GM12878 (cell line): ENCODE results near the gene BAX. TPM values are rescaled to one million over a fixed set of nuclear protein-coding genes. Genes with fewer than 3 reads are reported as not detected.

Experiments
- ATAC-seq: fragments of 200-7000 bp; cut with Tn5 transposase; 3 replicates; pipeline ENCODE4 v1.9.1; 2020; ENCODE audit warnings: mild to moderate bottlenecking, moderate library complexity
- BruUV-seq: library from RNA; stranded (reverse); fragments of 400-500 nt; replicated peaks from 2 replicates; lab custom pipeline; 2021; lab: Mats Ljungman, UMichigan
- CTCF ChIA-PET: fragments of 300-600 bp; sonication (Branson Sonifier 250); formaldehyde crosslinking; extraction: SDS; loops from one replicate; lab custom pipeline; 2021; ENCODE audit warnings: inconsistent platforms; lab: Yijun Ruan, JAX
- POLR2A ChIA-PET: fragments of 350-600 bp; formaldehyde crosslinking; extraction: SDS; loops from one replicate; lab custom pipeline; 2021; ENCODE audit warnings: inconsistent platforms; lab: Charles Lee
- RAD21 ChIA-PET: fragments of 300-600 bp; sonication (Branson Sonifier 250); formaldehyde crosslinking; loops from one replicate; lab custom pipeline; 2023; ENCODE audit warnings: antibody characterized with exemption; ENCODE audit not compliant: unreplicated experiment; lab: Charles Lee
- SMC1A ChIA-PET: fragments of 300-600 bp; sonication (Branson Sonifier 250); formaldehyde crosslinking; loops from one replicate; lab custom pipeline; 2023; ENCODE audit not compliant: unreplicated experiment, uncharacterized antibody; lab: Charles Lee
- DNase-seq: peaks from one replicate; pipeline ENCODE4 v3.0.0-alpha.2; 2011; ENCODE audit warnings: low read depth, low spot score
- FAIRE-seq: peaks from 3 replicates; lab custom pipeline; 2011; peaks lifted over from hg19 to GRCh38; lab: Jason Lieb, UNC
- H2AFZ ChIP-seq: 2 replicates; pipeline ENCODE4 v1.6.0; 2011; ENCODE audit warnings: low read depth, low read length, control low read depth; ENCODE audit not compliant: control insufficient read depth
- H3K27ac ChIP-seq: 2 replicates; pipeline ENCODE4 v1.5.1; 2011; ENCODE audit warnings: control low read depth; ENCODE audit not compliant: control insufficient read depth, insufficient read depth
- H3K27me3 ChIP-seq, 2 experiments: replicated peaks in 1 of 2; 2 replicates each; pipeline versions ENCODE4 v1.6.0 to v1.6.1; 2011; ENCODE audit warnings: low read length in 1 of 2; ENCODE audit not compliant: control insufficient read depth in 2 of 2, insufficient read depth in 2 of 2
- H3K36me3 ChIP-seq, 2 experiments: 2 replicates each; pipeline ENCODE4 v1.5.1; 2011; ENCODE audit warnings: low read length in 1 of 2; ENCODE audit not compliant: control insufficient read depth in 2 of 2, insufficient read depth in 2 of 2
- H3K4me1 ChIP-seq: 2 replicates; pipeline ENCODE4 v1.6.1; 2011; ENCODE audit warnings: mild to moderate bottlenecking, low read length, moderate library complexity, mixed read lengths; ENCODE audit not compliant: control insufficient read depth, insufficient read depth
- H3K4me2 ChIP-seq: 2 replicates; pipeline ENCODE4 v1.6.0; 2011; ENCODE audit warnings: control low read depth; ENCODE audit not compliant: control insufficient read depth, insufficient read depth
- H3K4me3 ChIP-seq: fragments of 200-600 bp; sonication (generic); 2 replicates; pipeline ENCODE4 v1.5.1; 2016
- H3K79me2 ChIP-seq: 2 replicates; pipeline ENCODE4 v1.6.0; 2011; ENCODE audit warnings: low read length; ENCODE audit not compliant: control insufficient read depth, insufficient read depth
- H3K9ac ChIP-seq: 2 replicates; pipeline ENCODE4 v1.8.0; 2011; ENCODE audit warnings: low read length, control low read depth, mixed read lengths; ENCODE audit not compliant: control insufficient read depth, insufficient read depth
- H3K9me3 ChIP-seq: replicated peaks from 3 replicates; pipeline ENCODE4 v1.5.1; 2011; ENCODE audit warnings: mild to moderate bottlenecking, low read length; ENCODE audit not compliant: control insufficient read depth, insufficient read depth
- H4K20me1 ChIP-seq: 2 replicates; pipeline ENCODE4 v1.6.0; 2011; ENCODE audit not compliant: control insufficient read depth, insufficient read depth
- BACH1 ChIP-seq: fragments of 450-650 bp; IDR thresholded peaks from 2 replicates; pipeline ENCODE4 v1.6.1; 2017; ENCODE audit warnings: mild to moderate bottlenecking, borderline replicate concordance
- CBFB ChIP-seq: IDR thresholded peaks from 2 replicates; pipeline ENCODE4 v1.6.1; 2016; ENCODE audit warnings: antibody characterized with exemption, low read depth
- E2F8 ChIP-seq: fragments of 450-650 bp; IDR thresholded peaks from 2 replicates; pipeline ENCODE4 v1.6.1; 2018; ENCODE audit warnings: mild to moderate bottlenecking, low read depth, moderate library complexity; ENCODE audit not compliant: partially characterized antibody
- ELK1 ChIP-seq: IDR thresholded peaks from 2 replicates; pipeline ENCODE4 v1.6.1; 2012; ENCODE audit warnings: low read depth, low read length, improper control_type of control experiment
- HSF1 ChIP-seq: fragments of 150-350 bp; IDR thresholded peaks from 2 replicates; pipeline ENCODE4 v1.6.1; 2014; ENCODE audit warnings: mild to moderate bottlenecking, low read depth, low read length
- REST ChIP-seq: IDR thresholded peaks from 2 replicates; pipeline ENCODE4 v1.6.1; 2012; ENCODE audit warnings: mild to moderate bottlenecking, low read depth, low read length
- TCF12 ChIP-seq: IDR thresholded peaks from 2 replicates; pipeline ENCODE4 v1.6.1; 2011; ENCODE audit warnings: low read depth, mild to moderate bottlenecking, low read length
- ZNF274 ChIP-seq: IDR thresholded peaks from one replicate; pipeline ENCODE4 v1.8.0; 2011; ENCODE audit not compliant: insufficient read length, insufficient read depth
- ZNF622 ChIP-seq: fragments of 450-650 bp; IDR thresholded peaks from 2 replicates; pipeline ENCODE4 v1.6.1; 2017; ENCODE audit warnings: mild to moderate bottlenecking, inconsistent platforms
- ZZZ3 ChIP-seq: IDR thresholded peaks from 2 replicates; pipeline ENCODE4 v1.6.1; 2011; ENCODE audit warnings: low read depth; ENCODE audit not compliant: control insufficient read depth, insufficient read length
- WGBS: methylation state at CpG from one replicate; pipeline ENCODE4 v1.1.6; 2016; ENCODE audit warnings: low lambda C conversion rate; ENCODE audit not compliant: insufficient replicate concordance, insufficient coverage; ENCODE audit errors: missing lambda C conversion rate; 5-methylcytosine and 5-hydroxymethylcytosine counted together
- in situ Hi-C: fragments of 300-500 bp; cut with MboI; formaldehyde crosslinking; loops from 9 replicates; pipeline ENCODE4 v1.14.3; 2018; ENCODE audit warnings: mixed read lengths
- intact Hi-C: fragments of 100-400 bp; cut with micrococcal nuclease; formaldehyde crosslinking; loops from one replicate; pipeline ENCODE4 v1.14.2; 2022; ENCODE audit not compliant: unreplicated experiment
- polyA plus RNA-seq, 11 experiments: library from polyadenylated mRNA; depleted of rRNA in 4 of 11; unstranded in 6 of 11; stranded (reverse) in 5 of 11; fragments of >200 nt; fragmentation: Nextera tagmentation in 4 of 11; fragmentation: Illumina TruSeq in 1 of 11; extraction: Ambion mirVana in 4 of 11; extraction: Trizol in 1 of 11; gene quantifications; 1 replicate in 1 of 11; 2 replicates in 10 of 11; pipeline versions ENCODE4 v1.2.1 to v1.2.3, GENCODE V29; 2011 to 2016; ENCODE audit warnings: inconsistent platforms in 2 of 11, missing spikeins in 2 of 11, low read depth in 1 of 11
- total RNA-seq, 4 experiments: library from RNA; depleted of rRNA in 3 of 4; stranded (reverse); fragments of >200 nt in 3 of 4; fragmentation: Illumina TruSeq in 1 of 4; extraction: Trizol in 1 of 4; gene quantifications; 2 replicates each; pipeline versions ENCODE4 v1.2.1 to v1.2.3, GENCODE V29; 2013 to 2021

Gene BAX
- total and polyA plus RNA-seq, 10 of the 15 experiments (the other 5 are each of a cell fraction or from before 2014, with no cell fraction given) = 7.2 to 221 (median 137) TPM

- Histone ChIP-seq H3K9ac (no peak overlapping the region), H4K20me1 (no peaks in the 10 kb centered on the region), H3K4me3 (no peak overlapping the region), H3K4me1 (no peaks in the 10 kb centered on the region), H2AFZ (no peak overlapping the region), H3K27ac (no peak overlapping the region), H3K79me2 (no peaks in the 10 kb centered on the region), H3K27me3 (no peaks in the 10 kb centered on the region), H3K4me2 (no peak overlapping the region), H3K9me3 (peaks cover 10% of the 10 kb centered on the region; the same call in 1 of the 3 replicates), H3K36me3 (no peaks in the 10 kb centered on the region)
- FAIRE-seq (no peak), DNase-seq (no peak), ATAC-seq (no peak)
- in situ Hi-C loops = no loop called here
- intact Hi-C loops = no loop called here
- ChIA-PET RAD21 (no interaction called here), SMC1A (no interaction called here), POLR2A (no interaction called here)
- 75% methylated on average over 3 of the region's 3 CpGs for WGBS
- BruUV-seq = no TSS peak
- TF ChIP-seq REST = no peak
- TF ChIP-seq BACH1 = no peak
- no peak for TF ChIP-seq ELK1
- no peak for TF ChIP-seq CBFB
- no peak for TF ChIP-seq E2F8
- TF ChIP-seq TCF12 = no peak
- TF ChIP-seq ZNF622 = no peak
- TF ChIP-seq ZZZ3 = no peak
- no peak for TF ChIP-seq HSF1
- TF ChIP-seq ZNF274 = no peak
- TF ChIP-seq, all 136 proteins: peak for 0
- CTCF ChIA-PET = interaction anchor here (0.9 kb wide), 1 partner anchor 106 kb away, joined by 3 read pairs; no protein-coding TSS in a partner anchor
These were observed 7.5 kb upstream of the BAX start for GRCh38 chr19:48947258-48947542.
